Right ventricle myocardium inferior (tissue), 1 donor: Measurements from ENCODE around the gene FOSB. TPM values are rescaled to one million over a fixed set of nuclear protein-coding genes. Genes with fewer than 3 reads are reported as not detected.

Experiments
- ATAC-seq: fragments of 200-7000 bp; cut with Tn5 transposase; one replicate; pipeline ENCODE4 v1.9.1; 2020; ENCODE audit warnings: mild to moderate bottlenecking, moderate library complexity
- DNase-seq: peaks from one replicate; pipeline ENCODE4 v3.0.0; 2021; ENCODE audit errors: missing footprints
- intact Hi-C: fragments of 100-400 bp; cut with DNase I; formaldehyde crosslinking; loops from one replicate; pipeline ENCODE4 v1.11.0; 2022
- total RNA-seq: library from RNA; stranded (reverse); fragmentation: NEBNext Ultra II Directional; extraction: Animal tissue kit (Norgen Biotek cat#: 25700); gene quantifications from one replicate; pipeline ENCODE4 v1.2.1, GENCODE V29; 2021
- donor health status: DM: no; HTN: yes; CAD: no; lungs with severe emphysema.

FOSB gene
- total RNA-seq, 1 donor from 2014 or later = 0.32 TPM

DNA sequence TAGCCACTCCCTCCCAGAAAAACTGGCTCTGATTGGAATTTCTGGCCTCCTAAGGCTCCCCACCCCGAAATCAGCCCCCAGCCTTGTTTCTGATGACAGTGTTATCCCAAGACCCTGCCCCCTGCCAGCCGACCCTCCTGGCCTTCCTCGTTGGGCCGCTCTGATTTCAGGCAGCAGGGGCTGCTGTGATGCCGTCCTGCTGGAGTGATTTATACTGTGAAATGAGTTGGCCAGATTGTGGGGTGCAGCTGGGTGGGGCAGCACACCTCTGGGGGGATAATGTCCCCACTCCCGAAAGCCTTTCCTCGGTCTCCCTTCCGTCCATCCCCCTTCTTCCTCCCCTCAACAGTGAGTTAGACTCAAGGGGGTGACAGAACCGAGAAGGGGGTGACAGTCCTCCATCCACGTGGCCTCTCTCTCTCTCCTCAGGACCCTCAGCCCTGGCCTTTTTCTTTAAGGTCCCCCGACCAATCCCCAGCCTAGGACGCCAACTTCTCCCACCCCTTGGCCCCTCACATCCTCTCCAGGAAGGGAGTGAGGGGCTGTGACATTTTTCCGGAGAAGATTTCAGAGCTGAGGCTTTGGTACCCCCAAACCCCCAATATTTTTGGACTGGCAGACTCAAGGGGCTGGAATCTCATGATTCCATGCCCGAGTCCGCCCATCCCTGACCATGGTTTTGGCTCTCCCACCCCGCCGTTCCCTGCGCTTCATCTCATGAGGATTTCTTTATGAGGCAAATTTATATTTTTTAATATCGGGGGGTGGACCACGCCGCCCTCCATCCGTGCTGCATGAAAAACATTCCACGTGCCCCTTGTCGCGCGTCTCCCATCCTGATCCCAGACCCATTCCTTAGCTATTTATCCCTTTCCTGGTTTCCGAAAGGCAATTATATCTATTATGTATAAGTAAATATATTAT is 6.1 kb downstream of the FOSB start:
- intact Hi-C loops = no loop called here
- ATAC-seq (no peak), DNase-seq (no peak)

DNA sequence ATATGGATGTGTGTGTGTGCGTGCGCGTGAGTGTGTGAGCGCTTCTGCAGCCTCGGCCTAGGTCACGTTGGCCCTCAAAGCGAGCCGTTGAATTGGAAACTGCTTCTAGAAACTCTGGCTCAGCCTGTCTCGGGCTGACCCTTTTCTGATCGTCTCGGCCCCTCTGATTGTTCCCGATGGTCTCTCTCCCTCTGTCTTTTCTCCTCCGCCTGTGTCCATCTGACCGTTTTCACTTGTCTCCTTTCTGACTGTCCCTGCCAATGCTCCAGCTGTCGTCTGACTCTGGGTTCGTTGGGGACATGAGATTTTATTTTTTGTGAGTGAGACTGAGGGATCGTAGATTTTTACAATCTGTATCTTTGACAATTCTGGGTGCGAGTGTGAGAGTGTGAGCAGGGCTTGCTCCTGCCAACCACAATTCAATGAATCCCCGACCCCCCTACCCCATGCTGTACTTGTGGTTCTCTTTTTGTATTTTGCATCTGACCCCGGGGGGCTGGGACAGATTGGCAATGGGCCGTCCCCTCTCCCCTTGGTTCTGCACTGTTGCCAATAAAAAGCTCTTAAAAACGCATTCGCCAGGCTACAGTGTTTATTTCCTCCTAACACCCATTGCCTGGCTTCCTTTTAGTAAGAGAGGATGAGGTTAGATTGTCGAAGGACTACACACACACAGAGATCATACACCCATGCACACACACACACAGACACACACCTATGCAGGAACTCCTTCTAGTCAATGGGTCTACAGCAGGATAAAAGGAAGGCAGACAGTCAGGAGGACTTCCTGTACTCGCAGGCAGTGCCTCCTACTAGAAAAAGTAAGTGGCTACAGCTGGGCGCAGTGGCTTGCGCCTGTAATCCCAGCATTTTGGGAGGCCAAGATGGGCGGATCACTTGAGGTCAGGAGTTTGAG is 7.1 kb downstream of the FOSB start:
- DNase-seq (no peak), ATAC-seq (no peak)
- intact Hi-C loops = no loop called here

DNA sequence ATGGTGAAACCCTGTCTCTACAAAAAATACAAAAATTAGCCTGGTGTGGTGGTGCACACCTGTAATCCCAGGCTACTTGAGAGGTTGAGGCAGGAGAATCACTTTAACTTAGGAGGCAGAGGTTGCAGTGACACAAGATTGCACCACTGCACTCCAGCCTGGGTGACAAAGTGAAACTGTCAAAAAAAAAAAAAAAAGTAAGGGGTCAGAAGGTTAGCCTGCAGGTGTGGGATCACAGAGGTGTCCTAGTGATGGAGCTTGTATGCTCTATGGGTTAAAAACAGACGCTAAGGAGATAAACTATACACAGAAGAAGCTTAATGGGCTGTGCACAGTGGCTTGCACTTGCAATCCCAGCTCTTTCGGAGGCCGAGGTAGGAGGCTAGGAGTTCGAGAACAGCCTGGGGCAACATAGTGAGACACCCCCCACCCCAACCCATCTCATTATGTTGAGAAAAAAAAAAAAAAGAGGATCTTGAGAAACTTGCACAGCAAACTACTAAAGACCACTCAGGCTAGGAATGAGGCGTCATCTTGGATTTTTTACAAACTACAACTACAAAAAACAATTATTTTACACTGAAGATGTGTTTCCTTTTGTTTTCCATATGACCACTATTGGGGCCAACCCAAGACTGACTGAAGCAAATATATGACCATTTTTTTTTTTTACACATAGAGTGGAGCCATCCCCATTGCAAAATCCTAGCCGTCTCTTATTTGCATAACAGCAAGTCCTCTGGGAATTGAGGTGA is 7.9 kb downstream of the FOSB start:
- DNase-seq (no peak), ATAC-seq (no peak)
- intact Hi-C loops = no loop called here

DNA sequence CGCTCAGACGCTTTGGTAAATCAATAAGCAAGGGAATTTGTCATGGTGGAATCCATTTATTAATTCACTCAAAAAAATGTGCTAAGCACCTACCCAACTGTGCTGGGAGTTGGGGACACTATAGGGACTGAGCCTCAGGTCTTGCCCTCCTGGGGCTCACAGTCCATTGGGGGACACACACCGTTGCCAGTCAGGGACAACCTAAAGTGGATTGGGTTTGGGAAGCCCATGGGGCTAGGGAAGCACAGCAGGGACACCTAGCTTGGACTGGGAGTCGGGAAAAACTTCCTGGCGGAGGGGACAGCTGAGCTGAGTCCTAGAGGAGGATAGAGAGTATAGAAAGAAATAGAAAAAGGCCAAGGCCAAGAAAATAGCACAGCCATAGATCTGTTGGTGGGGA is 8.5 kb downstream of the FOSB start:
- ATAC-seq (no peak), DNase-seq (no peak)
- intact Hi-C loops = no loop called here

DNA sequence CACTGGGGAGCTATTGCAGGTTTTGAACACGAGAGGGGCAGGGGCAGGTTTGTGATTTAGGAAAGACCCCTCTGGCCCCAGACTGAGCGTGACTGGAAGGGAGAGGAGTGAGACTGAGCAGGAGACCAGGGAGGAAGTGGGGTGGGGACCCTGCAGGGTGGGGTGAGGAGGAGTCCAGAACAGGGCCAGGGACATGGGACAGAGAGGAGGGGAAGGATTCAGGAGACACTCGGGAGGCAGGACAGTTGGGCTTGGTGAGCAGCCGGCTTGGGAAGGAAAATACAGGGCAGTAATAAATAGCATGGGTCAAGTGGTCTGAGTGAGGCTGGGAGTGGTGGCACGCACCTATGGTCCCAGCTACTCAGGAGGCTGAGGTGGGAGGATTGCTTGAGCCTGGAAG is 9.4 kb downstream of the FOSB start:
- DNase-seq (no peak), ATAC-seq (no peak)
- intact Hi-C loops = no loop called here

DNA sequence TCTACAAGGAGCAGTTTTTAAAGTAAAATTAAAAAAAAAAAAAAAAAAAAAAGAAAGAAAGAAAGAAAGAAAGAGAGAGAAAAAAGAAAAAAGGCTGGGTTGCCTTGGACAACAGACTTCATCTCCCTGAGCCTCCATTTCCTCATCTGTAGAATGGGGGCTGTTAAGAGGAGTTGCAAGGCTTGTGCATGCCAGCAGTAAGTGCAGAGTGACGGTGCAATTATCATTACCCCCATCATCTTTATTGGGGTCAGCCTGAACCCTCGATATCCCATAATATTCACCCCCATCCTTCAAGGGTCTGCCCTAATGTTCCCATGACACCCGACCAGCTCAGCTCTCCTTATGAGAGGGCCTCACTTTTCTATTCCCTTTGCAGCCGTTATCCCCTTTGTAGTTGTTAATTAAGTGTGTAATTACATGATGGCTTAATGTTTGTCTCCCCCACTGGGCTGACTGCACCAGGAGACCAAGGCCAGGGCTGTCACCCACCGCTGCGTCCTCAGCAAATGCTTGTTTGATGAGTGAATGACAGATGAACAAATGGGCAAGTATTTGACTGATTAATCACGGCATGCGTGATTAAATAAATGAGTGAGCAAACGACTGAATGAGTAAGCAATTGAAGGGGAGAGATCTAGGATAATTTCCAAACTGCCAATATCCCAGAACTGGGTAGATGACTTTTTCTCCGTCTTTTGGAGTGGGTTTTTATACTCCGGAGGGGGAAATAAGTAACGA is 10.1 kb downstream of the FOSB start:
- DNase-seq (no peak), ATAC-seq (no peak)
- intact Hi-C loops = loop anchor here (1.0 kb wide), 3 partner anchors 35 to 50 kb away; no protein-coding TSS in a partner anchor

DNA sequence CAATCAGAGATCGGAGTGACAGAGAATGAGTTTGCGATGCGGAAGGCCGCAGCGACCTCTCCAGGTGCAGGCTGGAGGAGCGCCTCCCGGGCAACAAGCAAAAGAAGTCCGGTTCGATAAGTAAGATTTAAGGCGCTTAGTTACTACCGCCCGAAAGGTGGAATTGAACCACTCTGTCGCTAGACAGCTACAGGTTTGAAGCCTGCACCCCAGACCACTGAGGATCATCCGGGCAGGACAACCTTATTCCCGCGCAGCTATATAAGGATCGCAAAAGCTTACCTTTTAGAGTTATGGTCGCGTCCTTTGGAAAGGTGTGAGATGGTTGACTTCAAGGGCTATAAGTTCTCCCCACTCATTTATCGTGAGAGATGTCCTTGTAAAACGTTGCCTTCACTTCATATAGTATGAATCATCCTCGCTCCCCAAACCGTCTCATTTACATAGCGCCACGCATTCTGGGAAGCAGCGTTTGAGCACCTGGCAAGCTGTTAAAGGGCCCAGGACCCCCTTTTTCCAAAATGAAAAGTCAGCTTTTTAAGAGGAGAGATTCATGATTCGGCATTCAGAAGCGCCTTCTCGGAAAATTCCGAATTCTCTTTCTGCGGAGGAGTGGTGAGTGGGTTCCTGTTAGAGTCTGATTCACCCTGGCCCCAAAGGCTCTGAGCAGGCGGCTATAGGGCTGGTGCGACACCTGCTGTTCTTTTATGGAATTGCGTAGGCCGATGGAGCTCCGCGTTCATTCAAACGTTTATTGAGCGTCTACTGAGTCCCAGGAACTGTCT is 10.8 kb downstream of the FOSB start:
- intact Hi-C loops = loop anchor here (1.0 kb wide), 3 partner anchors 35 to 50 kb away; no protein-coding TSS in a partner anchor
- ATAC-seq = peak; percentile 95
- DNase-seq = peak; percentile 92

DNA sequence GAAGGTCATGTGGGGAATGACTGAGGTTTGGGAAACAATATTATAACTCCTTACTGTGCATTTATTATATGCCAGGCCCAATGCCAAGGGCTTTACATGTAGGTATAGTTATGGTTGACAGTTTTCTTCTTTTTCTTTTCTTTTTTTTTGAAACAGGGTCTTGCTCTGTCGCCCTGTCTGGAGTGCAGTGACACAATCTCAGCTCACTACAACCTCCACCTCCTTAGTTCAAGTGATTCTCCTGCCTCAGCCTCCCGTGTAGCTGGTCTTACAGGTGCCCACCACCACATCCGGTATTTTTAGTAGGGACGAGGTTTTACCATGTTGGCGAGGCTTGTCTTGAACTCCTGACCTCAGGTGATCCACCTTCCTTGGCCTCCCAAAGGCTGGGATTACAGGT is 15.2 kb downstream of the FOSB start:
- ATAC-seq = no peak
- DNase-seq = no peak
- intact Hi-C loops = no loop called here

DNA sequence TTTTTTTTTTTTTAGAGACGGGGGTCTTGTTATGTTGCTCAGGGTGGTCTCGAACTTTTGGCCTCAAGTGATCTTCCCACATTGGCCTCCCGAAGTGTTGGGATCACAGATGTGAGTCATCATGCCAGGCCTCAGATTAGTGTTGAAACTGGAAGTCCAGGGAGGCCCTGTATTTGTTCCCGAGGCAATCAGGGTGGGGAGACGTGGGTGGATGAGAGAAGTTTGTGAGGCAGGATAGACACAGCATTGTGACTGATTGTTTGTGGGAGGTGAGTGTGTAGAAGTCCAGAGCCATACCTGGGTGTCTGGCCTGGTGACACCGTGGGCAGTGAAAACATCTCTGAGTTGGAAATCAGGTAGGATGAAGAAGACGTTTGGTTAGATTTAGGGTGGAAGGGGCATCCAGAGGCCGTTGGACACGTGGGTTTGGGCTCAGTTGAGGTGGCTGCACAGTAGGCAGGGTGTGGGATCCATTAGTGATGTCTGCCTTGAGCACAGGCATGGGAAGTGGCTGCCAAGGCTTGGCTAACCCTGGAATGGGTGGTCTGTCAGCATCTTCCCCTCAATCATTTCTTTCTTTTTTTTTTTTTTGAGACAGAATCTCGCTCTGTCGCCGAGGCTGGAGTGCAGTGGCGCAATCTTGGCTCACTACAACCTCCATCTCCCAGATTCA is 16.6 kb downstream of the FOSB start:
- DNase-seq (no peak), ATAC-seq (no peak)
- intact Hi-C loops = no loop called here

DNA sequence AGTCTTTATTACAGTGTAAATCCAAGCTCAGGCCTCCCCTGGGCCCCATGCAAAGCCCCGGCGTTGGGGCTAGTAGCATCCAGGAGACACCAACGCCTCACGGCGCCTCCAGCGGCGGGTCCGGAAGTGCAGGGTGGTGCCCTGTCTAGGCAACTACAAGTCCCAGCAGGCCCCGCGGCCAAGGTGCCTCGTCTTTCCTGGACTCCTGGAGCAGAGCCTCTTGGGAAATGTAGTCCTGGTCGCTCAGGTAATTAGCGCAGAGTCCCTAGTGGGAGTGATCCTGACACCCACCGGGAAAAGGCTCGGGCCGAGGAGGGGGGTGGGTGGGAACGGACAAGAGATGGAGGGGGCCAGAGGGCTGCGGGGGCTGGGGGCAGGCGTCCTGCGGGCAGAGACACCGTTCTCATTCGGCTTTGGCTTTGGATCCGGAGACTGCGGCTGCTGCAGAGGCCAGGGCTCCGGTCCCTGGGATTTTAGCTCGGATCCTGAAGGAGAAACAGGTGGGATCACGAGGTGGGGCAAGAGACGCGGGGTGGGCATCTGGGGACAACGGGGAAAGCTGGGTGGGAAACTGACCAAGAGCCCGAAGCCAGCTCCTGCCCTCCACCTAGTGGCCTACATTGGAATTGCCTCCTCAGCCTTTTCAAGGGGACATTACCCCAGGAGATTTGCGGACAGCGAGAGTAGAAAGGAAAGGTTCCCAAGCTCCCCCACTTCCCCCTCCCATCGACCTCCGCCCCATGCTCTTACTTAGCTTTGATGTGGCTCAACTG is 17.7 kb downstream of the FOSB start:
- DNase-seq = peak; percentile 100
- ATAC-seq = peak; percentile 99
- intact Hi-C loops = no loop called here

DNA sequence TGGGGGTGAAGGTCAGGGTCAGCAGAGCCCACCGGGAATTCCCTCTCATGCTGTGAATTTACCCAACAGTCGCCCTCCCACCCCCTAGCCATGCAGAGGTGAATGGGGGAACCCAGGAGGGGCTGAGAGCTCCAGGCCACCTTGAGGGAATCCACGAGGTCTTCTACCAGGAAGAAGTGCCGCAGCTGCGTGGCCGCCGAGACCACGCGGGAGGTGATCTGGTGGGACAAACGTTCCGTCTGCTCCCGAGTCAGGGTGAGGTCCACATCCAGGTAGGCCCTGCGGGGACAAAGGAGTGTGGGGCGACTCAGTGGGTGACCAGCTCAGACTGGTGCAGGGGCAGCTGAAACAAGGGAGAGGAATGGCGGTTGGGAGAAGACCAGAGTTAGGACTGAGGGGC is 20.9 kb downstream of the FOSB start:
- no peak for DNase-seq

DNA sequence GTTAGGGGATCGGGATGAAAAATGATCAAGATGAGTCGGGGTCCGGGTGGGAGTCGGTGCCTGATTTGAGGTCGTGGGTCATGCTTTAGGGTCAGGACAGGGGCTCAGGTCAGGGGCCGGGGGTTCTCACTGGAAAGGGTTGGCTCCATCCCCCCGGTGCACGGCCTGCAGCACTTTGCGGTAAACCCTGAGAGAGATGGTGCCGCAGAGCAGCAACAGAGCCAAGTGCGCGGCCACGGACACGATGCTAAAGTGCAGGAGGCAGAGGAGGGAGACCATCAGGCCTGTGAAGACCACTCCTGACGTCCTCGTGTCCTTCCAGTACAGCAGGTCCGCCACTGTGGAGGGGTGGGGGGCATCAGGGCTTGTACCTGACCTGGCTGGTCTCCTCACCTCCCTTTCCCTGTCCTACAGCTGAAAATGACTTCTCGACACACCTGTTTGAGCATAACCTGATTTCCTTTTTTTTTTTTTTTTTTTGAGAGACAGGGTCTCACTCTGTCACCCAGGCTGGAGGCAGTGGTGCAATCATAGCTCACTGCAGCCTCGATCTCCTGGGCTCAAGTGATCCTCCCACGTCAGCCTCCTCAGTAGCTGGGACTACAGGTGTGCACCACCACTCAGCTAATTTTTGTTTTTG is 21.5 kb downstream of the FOSB start:
- no peak for ATAC-seq
- DNase-seq = no peak

More for the DNA sequence above, 20.9 kb downstream of the FOSB start:
- intact Hi-C loops = no loop called here
- no peak for ATAC-seq

DNA sequence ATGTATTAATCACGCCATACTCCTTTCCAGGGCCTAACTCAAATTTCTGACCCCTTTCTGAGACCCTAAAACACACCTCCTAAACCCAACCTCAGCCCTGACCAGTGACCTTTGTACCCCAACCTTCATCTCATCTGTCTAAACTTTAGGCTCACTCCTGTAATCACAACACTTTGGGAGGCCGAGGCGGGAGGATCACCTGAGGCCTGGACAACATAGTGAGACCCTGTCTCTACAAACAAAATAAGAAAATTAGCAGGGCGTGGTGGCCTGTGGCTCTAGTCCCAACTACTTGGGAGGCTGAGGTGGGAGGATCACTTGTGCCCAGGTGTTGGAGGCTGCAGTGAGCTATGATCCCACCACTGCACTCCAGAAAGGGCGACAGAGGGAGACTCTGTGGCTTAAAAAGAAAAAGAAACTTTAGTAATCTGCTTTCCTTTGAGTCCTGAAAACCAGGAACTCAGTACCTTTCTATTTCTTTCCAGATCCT is 24.4 kb downstream of the FOSB start:
- intact Hi-C loops = loop anchor here (10.0 kb wide), 1 partner anchor 153 kb away; no protein-coding TSS in a partner anchor
- DNase-seq = no peak
- no peak for ATAC-seq

More for the DNA sequence above, 21.5 kb downstream of the FOSB start:
- intact Hi-C loops = no loop called here

DNA sequence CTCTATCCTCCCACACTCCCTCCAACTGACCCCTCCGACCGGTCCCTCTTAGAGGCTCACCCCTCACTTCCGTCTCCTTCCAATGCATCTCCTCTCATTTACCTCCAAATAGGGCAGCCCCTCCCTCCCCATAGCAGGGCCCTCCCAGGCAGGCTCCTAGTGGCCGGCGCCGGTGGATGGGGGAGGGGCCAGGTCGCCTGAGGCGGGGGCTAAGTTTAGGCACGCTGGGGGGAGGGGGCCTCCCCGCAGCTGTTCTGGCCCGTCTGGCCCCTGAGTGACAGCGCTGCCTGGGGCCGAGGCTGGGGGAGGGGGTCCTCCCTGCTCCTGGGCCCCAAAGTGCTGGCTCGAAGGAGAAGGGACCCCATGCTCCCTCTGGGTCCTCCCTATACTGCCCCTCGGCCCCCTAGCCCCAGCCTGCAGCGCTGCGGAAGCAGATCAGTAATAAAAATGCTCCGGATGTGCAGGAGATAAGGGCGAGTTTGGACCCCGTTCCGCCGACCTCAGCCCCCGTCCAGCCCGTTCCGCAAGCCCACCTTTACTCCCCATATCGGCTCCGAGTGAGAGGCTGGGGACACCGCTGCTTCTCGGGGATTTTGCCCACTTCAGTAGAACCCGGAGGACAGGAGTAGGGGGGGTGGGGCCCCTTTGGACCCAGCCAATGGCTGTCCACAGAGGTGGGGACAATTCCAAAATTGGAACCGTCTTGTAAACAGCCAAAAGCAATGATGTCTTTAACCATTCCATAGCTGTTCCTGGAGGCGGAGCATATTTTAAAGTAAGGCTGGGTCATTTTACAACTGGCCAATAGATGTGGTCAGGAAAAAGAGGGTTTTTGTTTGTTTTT is 25.1 kb downstream of the FOSB start:
- peak; percentile 67 for DNase-seq
- intact Hi-C loops = loop anchor here (10.0 kb wide), 1 partner anchor 152 kb away; no protein-coding TSS in a partner anchor

More for the DNA sequence above, 25.1 kb downstream of the FOSB start:
- peak; percentile 77 for ATAC-seq
